IPS DF 6.9 (cell line): Measurements from ENCODE around the gene SH2D2A.

ENCODE experiments used
- DNase-seq: peaks from one replicate; pipeline ENCODE4 v3.0.0-alpha.2; 2013; ENCODE audit warnings: low read depth, low spot score
- H3K27ac ChIP-seq: one replicate; pipeline ENCODE4 v1.5.1; 2013; ENCODE audit warnings: low read length, control low read depth
- H3K27me3 ChIP-seq: 2 replicates; pipeline ENCODE4 v1.6.1; 2013; ENCODE audit warnings: mild to moderate bottlenecking, low read length; ENCODE audit not compliant: control insufficient read depth, insufficient read depth
- H3K36me3 ChIP-seq: 2 replicates; pipeline ENCODE4 v1.6.1; 2013; ENCODE audit warnings: low read length; ENCODE audit not compliant: control insufficient read depth, insufficient read depth
- H3K4me1 ChIP-seq: 2 replicates; pipeline ENCODE4 v1.6.1; 2013; ENCODE audit warnings: low read length; ENCODE audit not compliant: control insufficient read depth, insufficient read depth
- H3K4me3 ChIP-seq: 2 replicates; pipeline ENCODE4 v1.5.1; 2013; ENCODE audit warnings: mild to moderate bottlenecking, low read length
- H3K9me3 ChIP-seq: 2 replicates; pipeline ENCODE4 v1.6.1; 2013; ENCODE audit warnings: low read length, inconsistent platforms; ENCODE audit not compliant: control insufficient read depth, insufficient read depth
- WGBS: extraction: QIAGEN DNeasy Blood & Tissue Kit; methylation state at CpG from one replicate; pipeline ENCODE4 v1.1.7; 2013; ENCODE audit warnings: mixed read lengths, missing lambda C conversion rate; ENCODE audit not compliant: insufficient read length, insufficient coverage; 5-methylcytosine and 5-hydroxymethylcytosine counted together

The SH2D2A gene

DNA sequence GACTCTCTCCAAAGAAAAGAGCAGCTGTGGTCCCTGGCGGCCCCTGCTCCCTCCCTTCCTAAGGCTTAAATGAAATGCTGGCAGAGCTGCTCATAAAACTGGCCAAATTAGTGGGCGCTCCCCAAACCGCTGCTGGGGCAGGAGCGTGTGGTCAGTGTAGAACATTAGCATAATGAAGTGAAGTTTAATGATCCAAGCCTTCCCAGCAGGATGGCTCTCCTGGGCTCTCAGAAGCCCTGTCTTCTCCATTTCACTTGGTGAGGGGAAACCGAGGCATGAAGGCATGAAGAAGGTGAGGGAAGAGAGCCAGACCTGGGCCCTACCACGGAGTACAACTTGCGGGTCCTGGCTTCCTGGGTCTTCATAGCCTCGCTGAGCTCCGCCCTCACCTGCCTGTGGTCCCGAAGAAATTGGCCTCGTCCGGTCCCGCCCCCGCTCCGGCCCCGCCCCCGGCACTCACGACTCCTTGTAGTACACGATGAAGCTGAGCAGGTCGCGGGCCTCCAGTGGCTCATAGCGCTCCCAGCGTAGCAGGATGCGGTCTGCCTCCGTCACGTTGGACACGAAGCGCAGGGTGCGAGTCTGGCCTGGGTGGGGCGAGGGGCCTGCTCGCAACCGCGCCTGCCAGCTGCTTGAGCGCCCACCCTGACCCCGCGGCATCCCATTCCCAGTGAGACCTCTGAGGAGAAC, 32.0 kb upstream of the SH2D2A start:
- H3K4me1 ChIP-seq: peaks cover 4% of the 10 kb centered on the region
- peaks cover 63% of the 10 kb centered on the region for H3K27me3 ChIP-seq
- H3K4me3 ChIP-seq: peak overlapping the region; percentile 20; the same call in 1 of the 2 replicates
- H3K36me3 ChIP-seq: no peaks in the 10 kb centered on the region
- DNase-seq: no peak
- no peaks in the 10 kb centered on the region for H3K9me3 ChIP-seq
- no CpG with 5 or more reads among the region's 36 CpGs for WGBS
- no peak overlapping the region for H3K27ac ChIP-seq

- DNase-seq: no peak
- no peaks in the 10 kb centered on the region for H3K36me3 ChIP-seq
- H3K4me3 ChIP-seq: no peak overlapping the region
- no peak overlapping the region for H3K27ac ChIP-seq
- H3K9me3 ChIP-seq: no peaks in the 10 kb centered on the region
- H3K4me1 ChIP-seq: peaks cover 4% of the 10 kb centered on the region
- peaks cover 71% of the 10 kb centered on the region for H3K27me3 ChIP-seq
- WGBS: no CpG with 5 or more reads among the region's 7 CpGs
These were observed 31.2 kb upstream of the SH2D2A start for GRCh38 chr1:156847591-156848460.

GRCh38 chr1:156846643-156847042, 30.0 kb upstream of the SH2D2A start:
- H3K27ac ChIP-seq: no peak overlapping the region
- no peaks in the 10 kb centered on the region for H3K36me3 ChIP-seq
- H3K4me3 ChIP-seq: no peak overlapping the region
- peaks cover 69% of the 10 kb centered on the region for H3K27me3 ChIP-seq
- peaks cover 4% of the 10 kb centered on the region for H3K4me1 ChIP-seq
- H3K9me3 ChIP-seq: no peaks in the 10 kb centered on the region
- WGBS: no CpG with 5 or more reads among the region's 5 CpGs
- no peak for DNase-seq

DNA sequence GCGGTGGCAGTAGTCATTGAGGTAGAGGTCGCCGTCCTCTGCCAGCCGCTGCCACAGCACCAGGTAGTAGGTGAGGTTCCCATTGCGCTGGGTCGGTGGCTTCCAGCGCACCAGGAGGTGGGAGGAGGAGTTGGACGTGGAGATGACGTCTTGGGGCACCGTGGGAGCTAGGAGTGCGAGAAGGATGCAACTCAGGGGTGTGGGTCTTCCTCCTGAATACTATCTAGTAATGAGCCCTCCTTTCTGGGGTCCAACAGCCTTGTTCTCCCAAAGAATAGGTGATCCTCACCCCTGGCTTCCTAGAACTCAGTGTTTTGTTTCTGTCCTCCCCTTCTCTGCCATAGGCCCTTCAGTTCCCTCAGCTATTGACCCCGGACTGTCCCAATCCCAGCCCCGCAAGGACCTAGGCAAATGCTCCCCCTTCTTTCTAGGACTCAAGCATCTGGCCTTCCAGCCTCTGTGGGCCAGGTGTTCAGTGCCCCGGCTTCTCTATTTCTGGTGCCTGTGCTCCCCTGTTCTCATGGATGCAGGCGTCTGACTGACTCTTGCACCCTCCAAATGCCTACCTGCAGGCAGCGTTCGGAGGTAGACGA, 29.4 kb upstream of the SH2D2A start:
- Histone ChIP-seq H3K4me1 (peaks cover 4% of the 10 kb centered on the region), H3K36me3 (no peaks in the 10 kb centered on the region), H3K27ac (no peak overlapping the region), H3K4me3 (no peak overlapping the region; the same call in 1 of the 2 replicates), H3K27me3 (peaks cover 68% of the 10 kb centered on the region), H3K9me3 (no peaks in the 10 kb centered on the region)
- DNase-seq: no peak
- WGBS: no CpG with 5 or more reads among the region's 18 CpGs

GRCh38 chr1:156845055-156845952, 28.7 kb upstream of the SH2D2A start:
- peak overlapping the region; percentile 17; the same call in 1 of the 2 replicates for H3K4me3 ChIP-seq
- H3K27ac ChIP-seq: no peak overlapping the region
- H3K27me3 ChIP-seq: peaks cover 68% of the 10 kb centered on the region
- H3K4me1 ChIP-seq: peaks cover 4% of the 10 kb centered on the region
- no CpG with 5 or more reads among the region's 69 CpGs for WGBS
- DNase-seq: no peak
- H3K36me3 ChIP-seq: no peaks in the 10 kb centered on the region
- no peaks in the 10 kb centered on the region for H3K9me3 ChIP-seq

DNA sequence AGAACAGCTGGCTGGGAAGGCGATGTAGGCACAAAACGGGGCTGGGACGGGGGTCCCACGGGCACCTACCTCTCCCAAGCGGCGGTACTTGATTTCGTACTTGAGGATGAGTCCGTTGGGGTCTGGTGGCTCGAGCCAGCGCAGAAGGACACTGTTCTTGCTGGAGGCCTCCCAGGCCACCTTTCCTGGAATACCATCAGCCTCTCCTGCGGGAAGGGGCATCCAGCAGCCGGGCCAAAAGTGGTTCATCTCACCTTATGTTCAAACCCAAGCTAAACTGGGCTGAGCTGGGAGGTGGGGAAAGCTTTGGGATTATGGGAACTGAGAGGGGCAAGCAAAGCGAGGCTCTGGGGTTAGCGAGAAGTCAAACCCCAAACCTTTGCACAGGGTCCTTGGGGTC, 28.0 kb upstream of the SH2D2A start:
- WGBS: no CpG with 5 or more reads among the region's 14 CpGs
- H3K27me3 ChIP-seq: peaks cover 64% of the 10 kb centered on the region
- no peaks in the 10 kb centered on the region for H3K36me3 ChIP-seq
- H3K27ac ChIP-seq: no peak overlapping the region
- H3K4me1 ChIP-seq: peaks cover 4% of the 10 kb centered on the region
- H3K9me3 ChIP-seq: no peaks in the 10 kb centered on the region
- H3K4me3 ChIP-seq: peak overlapping the region; percentile 17; the same call in 1 of the 2 replicates
- no peak for DNase-seq

- Histone ChIP-seq H3K36me3 (no peaks in the 10 kb centered on the region), H3K9me3 (no peaks in the 10 kb centered on the region), H3K27me3 (peaks cover 59% of the 10 kb centered on the region), H3K4me1 (peaks cover 4% of the 10 kb centered on the region), H3K4me3 (no peak overlapping the region), H3K27ac (no peak overlapping the region)
- DNase-seq: no peak
- no CpG with 5 or more reads among the region's 6 CpGs for WGBS
These were observed 27.5 kb upstream of the SH2D2A start for GRCh38 chr1:156844102-156844501.

GRCh38 chr1:156842618-156843300, 26.1 kb upstream of the SH2D2A start:
- DNase-seq: no peak
- H3K4me3 ChIP-seq: no peak overlapping the region
- H3K27ac ChIP-seq: no peak overlapping the region
- H3K36me3 ChIP-seq: no peaks in the 10 kb centered on the region
- peaks cover 4% of the 10 kb centered on the region for H3K4me1 ChIP-seq
- H3K27me3 ChIP-seq: peaks cover 47% of the 10 kb centered on the region
- WGBS: no CpG with 5 or more reads among the region's 9 CpGs
- H3K9me3 ChIP-seq: no peaks in the 10 kb centered on the region

DNA sequence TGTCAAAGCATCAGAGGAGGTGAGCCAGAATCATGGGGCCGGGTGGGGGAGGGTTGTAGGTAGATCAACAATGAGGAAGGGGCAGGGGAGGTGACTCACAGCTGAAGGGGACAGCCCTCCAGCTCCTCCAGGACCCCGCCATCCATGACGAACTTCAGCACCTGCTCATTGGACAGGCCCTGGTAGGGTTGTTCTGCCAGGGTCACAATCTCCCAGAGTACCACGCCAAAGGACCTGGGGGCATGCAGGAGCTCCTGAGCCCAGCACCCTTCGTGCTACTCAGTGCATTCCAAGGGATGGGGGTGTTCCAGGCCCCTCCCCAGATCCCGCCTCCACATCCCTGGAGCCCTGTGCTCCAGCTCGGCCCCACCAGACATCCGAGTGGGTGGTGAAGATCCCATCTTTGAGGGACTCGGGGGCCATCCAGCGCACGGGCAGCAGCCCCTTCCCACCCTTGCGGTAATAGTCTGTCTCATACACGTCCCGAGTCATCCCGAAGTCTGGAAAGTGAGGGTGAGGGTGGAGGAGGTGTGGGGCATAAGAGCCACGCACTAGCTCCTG, 24.7 kb upstream of the SH2D2A start:
- DNase-seq: no peak
- no peaks in the 10 kb centered on the region for H3K9me3 ChIP-seq
- no peak overlapping the region for H3K4me3 ChIP-seq
- H3K36me3 ChIP-seq: no peaks in the 10 kb centered on the region
- H3K27ac ChIP-seq: no peak overlapping the region
- H3K4me1 ChIP-seq: peaks cover 4% of the 10 kb centered on the region
- no CpG with 5 or more reads among the region's 16 CpGs for WGBS
- peaks cover 34% of the 10 kb centered on the region for H3K27me3 ChIP-seq
